22Rv1 (cell line): ENCODE results near the gene ACSS3.

Experiments used
- ZFX ChIP-seq: fragments of 450-650 bp; IDR thresholded peaks from 2 replicates; pipeline ENCODE4 v1.6.1; 2017; ENCODE audit warnings: antibody characterized with exemption, borderline replicate concordance
- TF ChIP-seq, protein P1 (sequence below): fragments of 450-650 bp; IDR thresholded peaks from 2 replicates; pipeline ENCODE4 v1.5.1; 2017; ENCODE audit warnings: mild to moderate bottlenecking

DNA sequence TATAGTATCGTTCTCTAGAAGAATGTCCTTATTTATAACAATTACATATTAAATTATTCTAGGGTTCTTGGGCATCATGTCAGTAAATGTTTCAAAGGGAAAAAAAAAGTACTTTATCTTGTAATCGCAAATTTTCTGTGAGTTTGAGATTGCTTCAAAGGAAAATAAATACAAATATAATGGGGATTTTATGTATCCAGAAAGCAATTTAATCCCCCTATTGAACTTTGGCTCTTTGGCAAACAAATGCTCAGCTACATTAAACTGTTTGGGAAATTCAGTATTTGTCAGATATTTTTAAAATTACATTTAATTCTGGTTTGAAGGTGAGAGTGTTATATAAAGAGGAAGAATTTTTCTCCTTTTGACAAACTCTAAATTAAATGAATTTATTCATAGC lies 8.0 kb downstream of the ACSS3 start:
- TF ChIP-seq, protein P1, sequence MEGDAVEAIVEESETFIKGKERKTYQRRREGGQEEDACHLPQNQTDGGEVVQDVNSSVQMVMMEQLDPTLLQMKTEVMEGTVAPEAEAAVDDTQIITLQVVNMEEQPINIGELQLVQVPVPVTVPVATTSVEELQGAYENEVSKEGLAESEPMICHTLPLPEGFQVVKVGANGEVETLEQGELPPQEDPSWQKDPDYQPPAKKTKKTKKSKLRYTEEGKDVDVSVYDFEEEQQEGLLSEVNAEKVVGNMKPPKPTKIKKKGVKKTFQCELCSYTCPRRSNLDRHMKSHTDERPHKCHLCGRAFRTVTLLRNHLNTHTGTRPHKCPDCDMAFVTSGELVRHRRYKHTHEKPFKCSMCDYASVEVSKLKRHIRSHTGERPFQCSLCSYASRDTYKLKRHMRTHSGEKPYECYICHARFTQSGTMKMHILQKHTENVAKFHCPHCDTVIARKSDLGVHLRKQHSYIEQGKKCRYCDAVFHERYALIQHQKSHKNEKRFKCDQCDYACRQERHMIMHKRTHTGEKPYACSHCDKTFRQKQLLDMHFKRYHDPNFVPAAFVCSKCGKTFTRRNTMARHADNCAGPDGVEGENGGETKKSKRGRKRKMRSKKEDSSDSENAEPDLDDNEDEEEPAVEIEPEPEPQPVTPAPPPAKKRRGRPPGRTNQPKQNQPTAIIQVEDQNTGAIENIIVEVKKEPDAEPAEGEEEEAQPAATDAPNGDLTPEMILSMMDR = no peak
- no peak for TF ChIP-seq ZFX
